A549 treated with RU486 at 1 μM for 4 hours (cell line): ENCODE measurements around the gene LYRM4. TPM values are rescaled to one million over a fixed set of nuclear protein-coding genes. Genes with fewer than 3 reads are reported as not detected.

Experiments
- total RNA-seq: library from RNA; stranded (reverse); fragments of 200-300 nt; extraction: Qiagen RNA extraction; gene quantifications from 5 replicates; pipeline ENCODE4 v1.2.3, GENCODE V29; 2022; ENCODE audit warnings: low read depth

Gene LYRM4
- total RNA-seq: 26.7 to 36.6 TPM (median 31.0 TPM) in 5 replicates

DNA sequence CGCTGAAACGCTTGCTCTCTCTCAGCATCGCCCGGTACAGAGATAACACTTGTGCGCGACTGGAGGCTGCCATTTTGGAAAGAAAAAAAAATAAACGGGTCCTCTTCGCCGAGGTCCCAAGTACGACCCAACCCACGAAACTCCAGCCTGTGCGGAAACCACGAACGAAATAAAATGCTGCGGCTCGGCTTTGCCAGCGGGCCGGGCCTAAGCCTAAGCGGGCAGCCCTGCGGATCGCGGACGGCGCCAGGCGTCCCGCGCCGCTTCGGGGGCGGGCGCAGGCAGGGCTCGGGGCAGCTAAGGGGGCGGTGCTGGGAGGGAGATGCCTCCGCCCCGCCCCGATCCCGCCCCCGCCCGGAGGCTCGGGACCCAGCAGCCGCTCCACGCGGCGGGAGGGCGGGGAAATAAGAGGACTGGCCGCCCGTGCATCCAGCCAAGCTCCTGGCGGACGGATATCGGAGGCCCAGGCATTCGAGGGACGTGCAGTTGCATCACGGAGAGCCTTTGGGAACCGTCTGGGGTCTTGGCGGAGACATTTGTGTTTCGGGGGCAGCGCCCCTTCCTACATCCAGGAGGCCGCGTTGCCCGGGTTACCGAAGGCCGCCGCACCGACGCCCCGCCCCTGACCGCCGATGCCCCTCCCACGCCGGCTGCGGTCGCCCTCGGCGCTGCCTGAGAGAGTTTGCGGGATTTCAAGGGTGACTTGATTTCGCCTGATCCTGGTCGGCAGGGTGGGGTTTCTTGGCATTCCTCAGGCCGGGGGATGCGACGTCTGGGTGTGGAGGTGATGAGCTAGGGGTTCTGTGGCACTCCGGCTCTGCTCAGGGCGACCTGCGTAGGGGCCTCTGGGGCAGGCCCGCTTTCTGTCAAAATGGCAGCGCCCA lies at the start of gene LYRM4, which contains the start of gene FARS2:
Gene LYRM4, minus strand, starts transcription at position 290 of the 884 bp plus-strand sequence. Its CDS starts 217 bp downstream, at position 73.
Gene FARS2, plus strand, starts transcription at position 853 of the 884 bp plus-strand sequence.

DNA sequence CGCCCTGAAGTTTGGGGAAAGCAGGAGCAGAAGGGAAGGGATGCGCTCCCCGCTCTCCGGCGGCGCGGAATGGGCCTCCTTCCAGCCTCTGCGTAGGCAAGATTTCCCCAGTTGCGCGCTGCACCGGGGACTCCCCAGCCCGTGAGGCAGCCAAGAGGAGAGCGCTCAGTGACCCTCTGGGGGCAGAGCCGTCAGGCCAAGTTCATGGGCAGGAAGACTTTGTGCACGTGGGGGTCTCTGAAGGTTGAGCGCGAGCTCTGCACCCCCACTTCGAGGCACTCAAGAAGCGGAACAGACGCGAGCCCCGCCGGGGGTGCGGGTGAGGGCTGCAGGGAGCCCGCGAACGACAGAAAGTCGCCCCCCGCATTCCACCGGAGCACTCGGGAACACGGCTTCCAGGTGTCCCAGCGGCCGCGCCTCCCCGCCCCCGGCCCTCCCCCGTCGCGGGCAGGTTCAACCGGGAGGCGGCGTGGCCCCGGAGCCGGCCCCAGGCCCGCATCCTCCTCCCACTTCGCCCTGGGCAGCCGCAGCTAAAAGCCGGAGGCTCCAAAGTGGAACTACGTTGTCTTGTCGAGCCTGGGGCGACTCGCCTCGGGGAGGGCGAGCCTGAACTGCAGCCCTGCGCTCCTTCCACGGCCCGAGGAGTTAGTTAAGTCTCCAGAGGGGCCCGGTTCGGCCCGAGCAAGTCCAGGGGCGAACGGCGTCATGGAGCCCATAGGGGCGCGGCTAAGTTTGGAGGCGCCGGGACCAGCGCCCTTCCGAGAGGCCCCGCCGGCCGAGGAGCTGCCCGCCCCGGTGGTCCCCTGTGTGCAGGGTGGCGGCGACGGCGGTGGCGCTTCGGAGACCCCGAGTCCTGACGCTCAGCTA lies 175.7 kb downstream of the LYRM4 start, which contains the start of gene PPP1R3G:
Gene PPP1R3G, plus strand, starts transcription at position 561 of the 867 bp plus-strand sequence. Its CDS starts 145 bp downstream, at position 706.

Other genes starting within 250 kb of the LYRM4 start
- 1.2 to 2.0 TPM (median 1.6 TPM) in 5 replicates for gene PPP1R3G, start 175.6 kb downstream of the LYRM4 start, total RNA-seq
- gene FARS2, start 563 bp upstream of the LYRM4 start, total RNA-seq: 9.3 to 12.0 TPM (median 10.5 TPM) in 5 replicates